HEK293 (cell line): ENCODE data around the gene OTUB2.

Experiments
- AEBP2 ChIP-seq: fragments of 450-650 bp; formaldehyde crosslinking; IDR thresholded peaks from 2 replicates; pipeline ENCODE4 v1.5.1; 2016; ENCODE audit warnings: missing biosample characterization, missing genetic modification characterization, borderline replicate concordance
- FEZF1 ChIP-seq: fragments of 450-650 bp; formaldehyde crosslinking; IDR thresholded peaks from 2 replicates; pipeline ENCODE4 v1.5.1; 2016; ENCODE audit warnings: missing biosample characterization, missing genetic modification characterization
- GFI1B ChIP-seq: fragments of 450-650 bp; formaldehyde crosslinking; IDR thresholded peaks from 2 replicates; pipeline ENCODE4 v1.5.1; 2016; ENCODE audit warnings: missing biosample characterization, missing genetic modification characterization
- INSM2 ChIP-seq: fragments of 450-650 bp; formaldehyde crosslinking; IDR thresholded peaks from 2 replicates; pipeline ENCODE4 v1.5.1; 2016; ENCODE audit warnings: missing biosample characterization, missing genetic modification characterization
- KLF7 ChIP-seq: fragments of 450-650 bp; formaldehyde crosslinking; IDR thresholded peaks from 2 replicates; pipeline ENCODE4 v1.5.1; 2016; ENCODE audit warnings: missing biosample characterization, missing genetic modification characterization, borderline replicate concordance
- KLF8 ChIP-seq: fragments of 450-650 bp; formaldehyde crosslinking; IDR thresholded peaks from 2 replicates; pipeline ENCODE4 v1.5.1; 2016; ENCODE audit warnings: missing biosample characterization, missing genetic modification characterization
- OSR2 ChIP-seq: fragments of 450-650 bp; formaldehyde crosslinking; IDR thresholded peaks from 2 replicates; pipeline ENCODE4 v1.5.1; 2016; ENCODE audit warnings: missing biosample characterization, missing genetic modification characterization
- PRDM1 ChIP-seq: fragments of 450-650 bp; formaldehyde crosslinking; IDR thresholded peaks from 2 replicates; pipeline ENCODE4; 2016; ENCODE audit warnings: missing biosample characterization, missing genetic modification characterization
- SCRT2 ChIP-seq: fragments of 450-650 bp; formaldehyde crosslinking; IDR thresholded peaks from 2 replicates; pipeline ENCODE4 v1.5.1; 2016; ENCODE audit warnings: missing biosample characterization, missing genetic modification characterization
- SP2 ChIP-seq: fragments of 450-650 bp; formaldehyde crosslinking; IDR thresholded peaks from 2 replicates; pipeline ENCODE4 v1.5.1; 2016; ENCODE audit warnings: missing biosample characterization, missing genetic modification characterization
- SP3 ChIP-seq: fragments of 450-650 bp; formaldehyde crosslinking; IDR thresholded peaks from 2 replicates; pipeline ENCODE4 v1.5.1; 2016; ENCODE audit warnings: missing biosample characterization, missing genetic modification characterization
- SP7 ChIP-seq: fragments of 450-650 bp; formaldehyde crosslinking; IDR thresholded peaks from 2 replicates; pipeline ENCODE4 v1.5.1; 2016; ENCODE audit warnings: missing biosample characterization, missing genetic modification characterization
- TSHZ1 ChIP-seq: fragments of 450-650 bp; formaldehyde crosslinking; IDR thresholded peaks from 2 replicates; pipeline ENCODE4 v1.5.1; 2016; ENCODE audit warnings: missing biosample characterization, missing genetic modification characterization, borderline replicate concordance
- ZBTB17 ChIP-seq: fragments of 450-650 bp; formaldehyde crosslinking; IDR thresholded peaks from 2 replicates; pipeline ENCODE4 v1.5.1; 2016; ENCODE audit warnings: missing biosample characterization, missing genetic modification characterization
- ZEB2 ChIP-seq: fragments of 450-650 bp; formaldehyde crosslinking; IDR thresholded peaks from 2 replicates; pipeline ENCODE4 v1.5.1; 2016; ENCODE audit warnings: missing biosample characterization, missing genetic modification characterization
- ZNF114 ChIP-seq: fragments of 450-650 bp; formaldehyde crosslinking; IDR thresholded peaks from 2 replicates; pipeline ENCODE4 v1.5.0; 2017; ENCODE audit warnings: missing biosample characterization, missing genetic modification characterization
- ZNF121 ChIP-seq: fragments of 450-650 bp; formaldehyde crosslinking; IDR thresholded peaks from 2 replicates; pipeline ENCODE4 v1.5.1; 2016; ENCODE audit warnings: missing biosample characterization, missing genetic modification characterization
- ZNF214 ChIP-seq: fragments of 450-650 bp; formaldehyde crosslinking; IDR thresholded peaks from 2 replicates; pipeline ENCODE4 v1.5.1; 2017; ENCODE audit warnings: missing biosample characterization, mild to moderate bottlenecking, missing genetic modification characterization, borderline replicate concordance
- ZNF324 ChIP-seq: fragments of 450-650 bp; formaldehyde crosslinking; IDR thresholded peaks from 2 replicates; pipeline ENCODE4 v1.5.1; 2016; ENCODE audit warnings: missing biosample characterization, missing genetic modification characterization
- ZNF335 ChIP-seq: fragments of 450-650 bp; formaldehyde crosslinking; conservative IDR thresholded peaks from 2 replicates; pipeline ENCODE4 v1.5.1; 2016; ENCODE audit warnings: missing biosample characterization, missing genetic modification characterization
- ZNF362 ChIP-seq: fragments of 450-650 bp; formaldehyde crosslinking; IDR thresholded peaks from 2 replicates; pipeline ENCODE4 v1.5.1; 2016; ENCODE audit warnings: missing biosample characterization, missing genetic modification characterization
- ZNF558 ChIP-seq: fragments of 450-650 bp; formaldehyde crosslinking; IDR thresholded peaks from 2 replicates; pipeline ENCODE4 v1.5.1; 2016; ENCODE audit warnings: missing biosample characterization, missing genetic modification characterization
- ZNF585B ChIP-seq: fragments of 450-650 bp; formaldehyde crosslinking; IDR thresholded peaks from 2 replicates; pipeline ENCODE4 v1.5.1; 2016; ENCODE audit warnings: missing biosample characterization, missing genetic modification characterization
- ZNF639 ChIP-seq: fragments of 450-650 bp; formaldehyde crosslinking; IDR thresholded peaks from 2 replicates; pipeline ENCODE4 v1.5.1; 2016; ENCODE audit warnings: missing biosample characterization, missing genetic modification characterization
- ZNF692 ChIP-seq: fragments of 450-650 bp; formaldehyde crosslinking; IDR thresholded peaks from 2 replicates; pipeline ENCODE4 v1.5.1; 2016; ENCODE audit warnings: missing biosample characterization, missing genetic modification characterization
- ZNF843 ChIP-seq: fragments of 450-650 bp; formaldehyde crosslinking; IDR thresholded peaks from 2 replicates; pipeline ENCODE4 v1.5.1; 2016; ENCODE audit warnings: missing biosample characterization, missing genetic modification characterization
- ZSCAN4 ChIP-seq: fragments of 450-650 bp; formaldehyde crosslinking; IDR thresholded peaks from 2 replicates; pipeline ENCODE4 v1.5.1; 2017; ENCODE audit warnings: missing biosample characterization, missing genetic modification characterization
- ZXDB ChIP-seq: fragments of 450-650 bp; formaldehyde crosslinking; IDR thresholded peaks from 2 replicates; pipeline ENCODE4 v1.5.1; 2016; ENCODE audit warnings: missing biosample characterization, missing genetic modification characterization

Gene OTUB2

GRCh38 chr14:94080621-94081385 is 54.7 kb downstream of the OTUB2 start, which contains the start of the genes DDX24 and IFI27L1 (continued):
- TF ChIP-seq TSHZ1 (tag by site-specific recombination) (no peak), ZNF639 (tag by site-specific recombination) (peak; percentile 61; the same call in 1 of the 2 replicates), ZXDB (tag by site-specific recombination) (peak; percentile 15; the same call in 1 of the 2 replicates), SCRT2 (tag by site-specific recombination) (no peak), ZEB2 (0 out of 2 replicates have a peak, but pooled peaks have one; percentile 24), OSR2 (no peak), ZNF121 (tag by site-specific recombination) (no peak), FEZF1 (no peak), ZNF585B (tag by site-specific recombination) (0 out of 2 replicates have a peak, but pooled peaks have one; percentile 16), SP7 (tag by site-specific recombination) (0 out of 2 replicates have a peak, but pooled peaks have one; percentile 34), INSM2 (tag by site-specific recombination) (no peak), ZNF558 (tag by site-specific recombination) (no peak), SP2 (tag by site-specific recombination) (peak; percentile 93), KLF8 (no peak), ZNF692 (tag by site-specific recombination) (peak; percentile 34; the same call in 1 of the 2 replicates), ZNF335 (tag by site-specific recombination) (peak; percentile 92), ZSCAN4 (no peak), AEBP2 (no peak), PRDM1 (no peak), ZBTB17 (tag by site-specific recombination) (peak; percentile 39; the same call in 1 of the 2 replicates), SP3 (tag by site-specific recombination) (peak; percentile 73), GFI1B (tag by site-specific recombination) (no peak), ZNF843 (no peak; the same call in 1 of the 2 replicates), ZNF324 (tag by site-specific recombination) (no peak), ZNF214 (tag by site-specific recombination) (no peak), KLF7 (tag by site-specific recombination) (no peak), ZNF362 (tag by site-specific recombination) (peak; percentile 94), ZNF114 (tag by site-specific recombination) (no peak)
